HepG2 (cell line): ENCODE data around the gene TTF2. TPM values are rescaled to one million over a fixed set of nuclear protein-coding genes. Genes with fewer than 3 reads are reported as not detected.
A peak's percentile ranks its signal among the peaks of the same experiment; 100 is the strongest.

Source experiments
- AKAP8 ChIP-seq: sonication (generic); formaldehyde crosslinking; IDR thresholded peaks from 2 replicates; pipeline ENCODE4 v1.5.1; 2020; ENCODE audit warnings: mild to moderate bottlenecking, missing genetic modification reagents
- CTCF ChIP-seq: sonication (generic); formaldehyde crosslinking; IDR thresholded peaks from 2 replicates; pipeline ENCODE4 v1.5.0; 2020; ENCODE audit warnings: mild to moderate bottlenecking, missing genetic modification reagents, moderate library complexity
- DMTF1 ChIP-seq: sonication (generic); formaldehyde crosslinking; IDR thresholded peaks from 2 replicates; pipeline ENCODE4 v1.4.0; 2020; ENCODE audit warnings: mild to moderate bottlenecking, missing genetic modification reagents
- HIVEP1 ChIP-seq: sonication (generic); formaldehyde crosslinking; IDR thresholded peaks from 2 replicates; pipeline ENCODE4 v1.4.0; 2020; ENCODE audit warnings: mild to moderate bottlenecking, missing genetic modification reagents
- MIER2 ChIP-seq: IDR thresholded peaks from 2 replicates; pipeline ENCODE4 v1.6.1; 2016; ENCODE audit warnings: missing biosample characterization, missing genetic modification reagents
- MNT ChIP-seq: fragments of 450-650 bp; IDR thresholded peaks from 2 replicates; pipeline ENCODE4 v1.6.1; 2016
- NFKBIZ ChIP-seq: IDR thresholded peaks from 2 replicates; pipeline ENCODE4 v1.6.1; 2018; ENCODE audit warnings: missing genetic modification reagents, missing compliant biosample characterization
- NR2F1 ChIP-seq, 2 experiments: fragments of 450-650 bp in 1 of 2; formaldehyde crosslinking in 1 of 2; IDR thresholded peaks; 2 replicates each; pipeline versions ENCODE4 v1.5.0 to v1.6.1; 2016 to 2020; ENCODE audit warnings: mild to moderate bottlenecking in 1 of 2, missing compliant biosample characterization in 1 of 2, missing genetic modification reagents in 1 of 2, moderate library complexity in 1 of 2
- RXRB ChIP-seq: IDR thresholded peaks from 2 replicates; pipeline ENCODE4 v1.6.1; 2016; ENCODE audit warnings: borderline replicate concordance, missing genetic modification reagents, missing compliant biosample characterization
- SIX4 ChIP-seq: sonication (generic); formaldehyde crosslinking; IDR thresholded peaks from 2 replicates; pipeline ENCODE4 v1.4.0; 2020; ENCODE audit warnings: missing genetic modification reagents
- SNAPC5 ChIP-seq: sonication (generic); formaldehyde crosslinking; IDR thresholded peaks from 2 replicates; pipeline ENCODE4 v1.8.1; 2023; ENCODE audit warnings: mild to moderate bottlenecking, missing genetic modification reagents, borderline replicate concordance
- ZBTB3 ChIP-seq: sonication (generic); formaldehyde crosslinking; IDR thresholded peaks from 2 replicates; pipeline ENCODE4 v1.4.0; 2020; ENCODE audit warnings: low read depth, mild to moderate bottlenecking, moderate library complexity, missing genetic modification reagents, borderline replicate concordance
- ZBTB38 ChIP-seq: sonication (generic); formaldehyde crosslinking; IDR thresholded peaks from 2 replicates; pipeline ENCODE4 v1.5.1; 2020; ENCODE audit warnings: mild to moderate bottlenecking, missing genetic modification reagents
- ZBTB44 ChIP-seq: sonication (generic); formaldehyde crosslinking; IDR thresholded peaks from 2 replicates; pipeline ENCODE4 v1.4.0; 2020; ENCODE audit warnings: missing genetic modification reagents
- ZFP1 ChIP-seq: IDR thresholded peaks from 2 replicates; pipeline ENCODE4 v1.6.1; 2016
- ZMYM2 ChIP-seq: sonication (generic); formaldehyde crosslinking; IDR thresholded peaks from 2 replicates; pipeline ENCODE4 v1.8.0; 2022; ENCODE audit warnings: mild to moderate bottlenecking, missing genetic modification reagents
- ZNF232 ChIP-seq: sonication (generic); formaldehyde crosslinking; IDR thresholded peaks from 2 replicates; pipeline ENCODE4 v1.4.0; 2020; ENCODE audit warnings: missing genetic modification reagents, borderline replicate concordance
- ZNF260 ChIP-seq: sonication (generic); formaldehyde crosslinking; IDR thresholded peaks from 2 replicates; pipeline ENCODE4 v1.4.0; 2020; ENCODE audit warnings: missing genetic modification reagents, low read depth, mild to moderate bottlenecking, borderline replicate concordance
- ZNF572 ChIP-seq: sonication (generic); formaldehyde crosslinking; IDR thresholded peaks from 2 replicates; pipeline ENCODE4 v1.5.1; 2020; ENCODE audit warnings: mild to moderate bottlenecking, missing genetic modification reagents
- ZSCAN12 ChIP-seq: sonication (generic); formaldehyde crosslinking; IDR thresholded peaks from 2 replicates; pipeline ENCODE4 v1.9.0; 2021; ENCODE audit warnings: mild to moderate bottlenecking, missing genetic modification reagents
- ZUFSP ChIP-seq: sonication (generic); formaldehyde crosslinking; IDR thresholded peaks from 2 replicates; pipeline ENCODE4 v1.9.0; 2021; ENCODE audit warnings: missing genetic modification reagents, mild to moderate bottlenecking, borderline replicate concordance
- polyA plus RNA-seq, 8 experiments: library from polyadenylated mRNA; depleted of rRNA in 3 of 8; stranded (reverse) in 7 of 8; unstranded in 1 of 8; fragments of >200 nt; fragmentation: Illumina TruSeq in 4 of 8; extraction: Trizol in 4 of 8; gene quantifications; 2 replicates each; pipeline versions ENCODE4 v1.2.1 to v1.2.3, GENCODE V29; 2011 to 2016; ENCODE audit warnings: low read depth in 4 of 8, missing spikeins in 1 of 8, mixed read lengths in 1 of 8; ENCODE audit not compliant: insufficient read depth in 1 of 8
- total RNA-seq, 5 experiments: library from RNA; depleted of rRNA; stranded (reverse); fragments of >200 nt; fragmentation: Illumina TruSeq; extraction: Trizol; gene quantifications; 2 replicates each; pipeline ENCODE4 v1.2.3, GENCODE V29; 2016; ENCODE audit warnings: low read depth in 1 of 5

Gene TTF2
- total and polyA plus RNA-seq, 2 of the 13 experiments (the other 11 are each of a cell fraction or from before 2014, with no cell fraction given) = 12.8 to 48.9 TPM

GRCh38 chr1:117059678-117060440 is at the start of gene TTF2 (continued):
- TF ChIP-seq DMTF1 (CRISPR knock-in tag) = no peak
- TF ChIP-seq ZUFSP = no peak
- TF ChIP-seq CTCF (CRISPR knock-in tag) = peak; percentile 35; the same call in 1 of the 2 replicates
- no peak for TF ChIP-seq ZBTB38 (CRISPR knock-in tag)
- TF ChIP-seq ZFP1 (CRISPR knock-in tag) = no peak
- TF ChIP-seq NFKBIZ (CRISPR knock-in tag) = no peak
- peak; percentile 53; the same call in 1 of the 2 replicates for TF ChIP-seq HIVEP1 (CRISPR knock-in tag)
- TF ChIP-seq ZMYM2 = no peak
- TF ChIP-seq ZBTB3 = no peak
- no peak for TF ChIP-seq MIER2 (CRISPR knock-in tag)
- peak; percentile 40 for TF ChIP-seq MNT
- TF ChIP-seq NR2F1 (CRISPR knock-in tag; IDR thresholded peaks at IDR 0.05) = no peak
- TF ChIP-seq ZBTB44 (CRISPR knock-in tag) = no peak
- no peak for TF ChIP-seq RXRB (CRISPR knock-in tag)
- TF ChIP-seq SIX4 (CRISPR knock-in tag) = no peak
- no peak for TF ChIP-seq ZNF232
- TF ChIP-seq ZSCAN12 (CRISPR knock-in tag) = no peak
- TF ChIP-seq SNAPC5 (CRISPR knock-in tag) = no peak
- TF ChIP-seq ZNF572 (CRISPR knock-in tag) = no peak
- no peak for TF ChIP-seq ZNF260 (CRISPR knock-in tag)
- TF ChIP-seq AKAP8 (CRISPR knock-in tag) = no peak
